ENCODE results near the gene LOXL3.

LOXL3 gene

GRCh38 chr2:74583504-74583903, 29.8 kb upstream of the LOXL3 start:
- Histone ChIP-seq H3K27ac (ENCODE audit: low read depth, low read length) (no peak overlapping the region), H3K4me3 (ENCODE audit: low read length) (no peak overlapping the region), H3K9ac (ENCODE audit: low read length) (no peak overlapping the region), H3K36me3 (ENCODE audit: control insufficient read depth, insufficient read depth, low read length) (no peaks in the 10 kb centered on the region), H3K4me1 (ENCODE audit: control insufficient read depth, insufficient read depth, low read length) (no peaks in the 10 kb centered on the region), H3K27me3 (ENCODE audit: control insufficient read depth, insufficient read depth, low read length) (no peaks in the 10 kb centered on the region)

- no peak overlapping the region for H3K4me3 ChIP-seq (ENCODE audit: low read length)
- no peaks in the 10 kb centered on the region for H3K27me3 ChIP-seq (ENCODE audit: control insufficient read depth, insufficient read depth, low read length)
- H3K36me3 ChIP-seq (ENCODE audit: control insufficient read depth, insufficient read depth, low read length): no peaks in the 10 kb centered on the region
- no peak overlapping the region for H3K27ac ChIP-seq (ENCODE audit: low read depth, low read length)
- no peaks in the 10 kb centered on the region for H3K4me1 ChIP-seq (ENCODE audit: control insufficient read depth, insufficient read depth, low read length)
- no peak overlapping the region for H3K9ac ChIP-seq (ENCODE audit: low read length)
These were observed 28.4 kb upstream of the LOXL3 start for GRCh38 chr2:74582184-74582583.

GRCh38 chr2:74581463-74581862, 27.7 kb upstream of the LOXL3 start:
- no peaks in the 10 kb centered on the region for H3K4me1 ChIP-seq (ENCODE audit: control insufficient read depth, insufficient read depth, low read length)
- no peaks in the 10 kb centered on the region for H3K27me3 ChIP-seq (ENCODE audit: control insufficient read depth, insufficient read depth, low read length)
- no peak overlapping the region for H3K9ac ChIP-seq (ENCODE audit: low read length)

DNA sequence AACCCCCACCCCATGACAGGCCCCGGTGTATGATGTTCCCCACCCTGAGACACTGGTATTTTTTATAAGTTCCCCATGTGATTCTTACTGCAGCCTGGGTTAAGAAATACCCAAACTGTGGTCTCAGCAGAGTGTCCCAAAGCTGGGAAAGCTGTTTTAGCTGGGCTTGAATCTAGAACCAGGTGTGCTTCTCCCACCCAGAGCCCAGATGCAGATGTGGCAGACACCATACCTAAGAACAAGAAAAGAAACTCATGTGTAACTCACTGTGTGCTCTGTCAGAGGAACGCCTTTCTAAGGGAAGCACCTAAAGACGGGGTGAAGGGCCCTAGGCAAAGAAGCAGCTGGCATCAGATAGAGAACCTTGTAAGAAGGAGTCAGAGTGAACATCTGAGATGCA, 24.7 kb upstream of the LOXL3 start:
- no peak overlapping the region for H3K4me3 ChIP-seq (ENCODE audit: low read length)
- no peaks in the 10 kb centered on the region for H3K36me3 ChIP-seq (ENCODE audit: control insufficient read depth, insufficient read depth, low read length)
- no peaks in the 10 kb centered on the region for H3K27me3 ChIP-seq (ENCODE audit: control insufficient read depth, insufficient read depth, low read length)
- H3K9ac ChIP-seq (ENCODE audit: low read length): no peak overlapping the region
- no peaks in the 10 kb centered on the region for H3K4me1 ChIP-seq (ENCODE audit: control insufficient read depth, insufficient read depth, low read length)
- no peak overlapping the region for H3K27ac ChIP-seq (ENCODE audit: low read depth, low read length)

More at GRCh38 chr2:74581463-74581862, 27.7 kb upstream of the LOXL3 start:
- Histone ChIP-seq H3K36me3 (ENCODE audit: control insufficient read depth, insufficient read depth, low read length) (no peaks in the 10 kb centered on the region), H3K27ac (ENCODE audit: low read depth, low read length) (no peak overlapping the region), H3K4me3 (ENCODE audit: low read length) (no peak overlapping the region)

GRCh38 chr2:74577448-74577847, 23.7 kb upstream of the LOXL3 start:
- Histone ChIP-seq H3K27me3 (ENCODE audit: control insufficient read depth, insufficient read depth, low read length) (no peaks in the 10 kb centered on the region), H3K4me3 (ENCODE audit: low read length) (no peak overlapping the region), H3K4me1 (ENCODE audit: control insufficient read depth, insufficient read depth, low read length) (no peaks in the 10 kb centered on the region), H3K36me3 (ENCODE audit: control insufficient read depth, insufficient read depth, low read length) (no peaks in the 10 kb centered on the region), H3K9ac (ENCODE audit: low read length) (no peak overlapping the region), H3K27ac (ENCODE audit: low read depth, low read length) (no peak overlapping the region)

GRCh38 chr2:74576863-74577229, 23.1 kb upstream of the LOXL3 start:
- no peaks in the 10 kb centered on the region for H3K36me3 ChIP-seq (ENCODE audit: control insufficient read depth, insufficient read depth, low read length)
- no peaks in the 10 kb centered on the region for H3K4me1 ChIP-seq (ENCODE audit: control insufficient read depth, insufficient read depth, low read length)
- H3K27me3 ChIP-seq (ENCODE audit: control insufficient read depth, insufficient read depth, low read length): no peaks in the 10 kb centered on the region
- no peak overlapping the region for H3K9ac ChIP-seq (ENCODE audit: low read length)
- no peak overlapping the region for H3K4me3 ChIP-seq (ENCODE audit: low read length)
- no peak overlapping the region for H3K27ac ChIP-seq (ENCODE audit: low read depth, low read length)

GRCh38 chr2:74576211-74576862, 22.6 kb upstream of the LOXL3 start:
- Histone ChIP-seq H3K36me3 (ENCODE audit: control insufficient read depth, insufficient read depth, low read length) (no peaks in the 10 kb centered on the region), H3K9ac (ENCODE audit: low read length) (no peak overlapping the region), H3K4me1 (ENCODE audit: control insufficient read depth, insufficient read depth, low read length) (no peaks in the 10 kb centered on the region), H3K4me3 (ENCODE audit: low read length) (no peak overlapping the region), H3K27me3 (ENCODE audit: control insufficient read depth, insufficient read depth, low read length) (no peaks in the 10 kb centered on the region), H3K27ac (ENCODE audit: low read depth, low read length) (no peak overlapping the region)

DNA sequence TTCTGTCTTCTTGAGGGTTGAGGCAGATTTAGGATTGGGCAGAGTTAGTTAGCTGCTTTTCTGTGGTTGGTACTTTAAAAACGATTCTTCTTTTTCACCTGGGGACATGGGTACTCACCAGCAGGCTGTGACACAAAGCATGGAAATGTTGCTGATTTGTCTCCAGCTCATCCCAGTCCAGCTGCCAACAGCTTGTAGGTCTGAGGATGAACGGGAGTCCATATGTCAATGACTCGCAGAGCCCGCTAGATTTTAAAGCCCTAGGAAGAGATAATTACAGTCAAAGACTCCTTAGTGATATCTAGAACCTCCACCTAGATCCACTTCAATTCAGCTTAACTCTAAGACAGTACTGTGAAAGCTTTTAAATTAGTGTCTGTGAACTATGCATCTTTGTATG, 21.6 kb upstream of the LOXL3 start:
- Histone ChIP-seq H3K27me3 (ENCODE audit: control insufficient read depth, insufficient read depth, low read length) (no peaks in the 10 kb centered on the region), H3K9ac (ENCODE audit: low read length) (no peak overlapping the region), H3K27ac (ENCODE audit: low read depth, low read length) (no peak overlapping the region), H3K4me3 (ENCODE audit: low read length) (no peak overlapping the region), H3K4me1 (ENCODE audit: control insufficient read depth, insufficient read depth, low read length) (no peaks in the 10 kb centered on the region), H3K36me3 (ENCODE audit: control insufficient read depth, insufficient read depth, low read length) (no peaks in the 10 kb centered on the region)

- Histone ChIP-seq H3K36me3 (ENCODE audit: control insufficient read depth, insufficient read depth, low read length) (no peaks in the 10 kb centered on the region), H3K9ac (ENCODE audit: low read length) (no peak overlapping the region), H3K4me3 (ENCODE audit: low read length) (no peak overlapping the region), H3K4me1 (ENCODE audit: control insufficient read depth, insufficient read depth, low read length) (no peaks in the 10 kb centered on the region), H3K27ac (ENCODE audit: low read depth, low read length) (no peak overlapping the region), H3K27me3 (ENCODE audit: control insufficient read depth, insufficient read depth, low read length) (no peaks in the 10 kb centered on the region)
These were observed 20.2 kb upstream of the LOXL3 start for GRCh38 chr2:74573747-74574562.

DNA sequence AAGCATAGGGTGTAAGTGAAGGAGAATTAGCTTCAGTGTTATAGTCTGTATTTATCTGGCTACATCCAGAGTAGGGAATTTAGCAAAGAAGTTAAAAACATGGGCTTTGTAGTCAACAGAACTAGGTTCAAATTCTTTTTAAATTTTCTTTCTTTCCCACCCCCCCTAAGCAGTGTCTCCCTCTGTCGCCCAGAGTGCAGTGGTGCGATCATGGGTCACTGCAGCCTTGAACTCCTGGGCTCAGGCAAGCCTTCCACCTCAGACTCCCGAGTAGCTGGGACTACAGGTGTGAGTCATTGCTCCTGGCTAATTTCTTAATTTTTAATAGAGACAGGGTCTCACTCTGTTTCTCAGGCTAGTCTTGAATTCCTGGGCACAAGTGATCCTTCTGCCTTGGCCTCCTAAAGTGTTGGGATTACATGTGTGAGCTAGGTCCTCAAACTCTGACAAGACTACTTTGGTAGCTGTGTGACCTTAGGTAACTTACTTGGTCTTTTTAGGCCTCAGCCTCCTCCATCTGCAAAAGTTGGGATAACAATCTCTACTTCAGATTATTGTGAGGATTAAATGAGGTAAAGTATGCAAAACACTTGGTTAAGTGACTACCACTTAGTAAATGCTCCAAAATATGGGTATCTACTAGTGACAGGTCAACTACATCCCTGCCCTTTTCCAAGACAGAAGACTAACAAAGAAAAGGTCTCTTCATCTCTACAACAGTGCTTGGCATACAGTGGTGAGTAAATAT, 18.6 kb upstream of the LOXL3 start:
- no peaks in the 10 kb centered on the region for H3K36me3 ChIP-seq (ENCODE audit: control insufficient read depth, insufficient read depth, low read length)
- no peak overlapping the region for H3K4me3 ChIP-seq (ENCODE audit: low read length)
- no peak overlapping the region for H3K27ac ChIP-seq (ENCODE audit: low read depth, low read length)
- H3K4me1 ChIP-seq (ENCODE audit: control insufficient read depth, insufficient read depth, low read length): no peaks in the 10 kb centered on the region
- no peak overlapping the region for H3K9ac ChIP-seq (ENCODE audit: low read length)
- H3K27me3 ChIP-seq (ENCODE audit: control insufficient read depth, insufficient read depth, low read length): no peaks in the 10 kb centered on the region

- no peak overlapping the region for H3K9ac ChIP-seq (ENCODE audit: low read length)
- H3K36me3 ChIP-seq (ENCODE audit: control insufficient read depth, insufficient read depth, low read length): no peaks in the 10 kb centered on the region
- H3K27ac ChIP-seq (ENCODE audit: low read depth, low read length): no peak overlapping the region
- H3K4me1 ChIP-seq (ENCODE audit: control insufficient read depth, insufficient read depth, low read length): no peaks in the 10 kb centered on the region
- no peaks in the 10 kb centered on the region for H3K27me3 ChIP-seq (ENCODE audit: control insufficient read depth, insufficient read depth, low read length)
- H3K4me3 ChIP-seq (ENCODE audit: low read length): no peak overlapping the region
These were observed 17.3 kb upstream of the LOXL3 start for GRCh38 chr2:74571058-74571457.

- Histone ChIP-seq H3K4me1 (ENCODE audit: control insufficient read depth, insufficient read depth, low read length) (no peaks in the 10 kb centered on the region), H3K9ac (ENCODE audit: low read length) (no peak overlapping the region), H3K27ac (ENCODE audit: low read depth, low read length) (no peak overlapping the region), H3K27me3 (ENCODE audit: control insufficient read depth, insufficient read depth, low read length) (no peaks in the 10 kb centered on the region), H3K4me3 (ENCODE audit: low read length) (no peak overlapping the region), H3K36me3 (ENCODE audit: control insufficient read depth, insufficient read depth, low read length) (no peaks in the 10 kb centered on the region)
These were observed 15.9 kb upstream of the LOXL3 start for GRCh38 chr2:74569686-74570085.

Data from rectal smooth muscle tissue (tissue), 1 donor.